HEK293T (cell line): Measurements from ENCODE around the gene CLIC4.
"Not testable (repeated sequence)": the region's sequence is repeated elsewhere in the genome, so short reads cannot be mapped to it uniquely, and the experiment has no call there.

Source experiments
- CTCF ChIA-PET: fragments of 350-600 bp; formaldehyde crosslinking; extraction: SDS; loops from one replicate; lab custom pipeline; 2021; ENCODE audit warnings: antibody characterized with exemption, inconsistent platforms; lab: Yijun Ruan, JAX
- POLR2A ChIA-PET: fragments of 350-600 bp; formaldehyde crosslinking; extraction: SDS; loops from one replicate; lab custom pipeline; 2020; ENCODE audit warnings: antibody characterized with exemption, inconsistent platforms; lab: Yijun Ruan, JAX
- DNase-seq: peaks from one replicate; pipeline ENCODE4 v3.0.0; 2012; ENCODE audit warnings: mixed read lengths; ENCODE audit errors: extremely low spot score
- ARNT ChIP-seq: fragments of 450-650 bp; IDR thresholded peaks from 2 replicates; pipeline ENCODE4 v1.6.1; 2017; ENCODE audit warnings: mild to moderate bottlenecking
- BHLHE40 ChIP-seq: fragments of 450-650 bp; IDR thresholded peaks from 2 replicates; pipeline ENCODE4 v1.6.1; 2016; ENCODE audit warnings: mild to moderate bottlenecking, moderate library complexity, borderline replicate concordance
- CTBP1 ChIP-seq: fragments of 450-650 bp; IDR thresholded peaks from 2 replicates; pipeline ENCODE4 v1.6.1; 2016; ENCODE audit warnings: borderline replicate concordance
- ELF4 ChIP-seq: fragments of 450-650 bp; IDR thresholded peaks from 2 replicates; pipeline ENCODE4 v1.6.1; 2017; ENCODE audit warnings: antibody characterized with exemption
- FOXA1 ChIP-seq: fragments of 450-650 bp; IDR thresholded peaks from 2 replicates; pipeline ENCODE4 v1.6.1; 2016; ENCODE audit warnings: mild to moderate bottlenecking
- FOXK2 ChIP-seq: fragments of 450-650 bp; IDR thresholded peaks from 2 replicates; pipeline ENCODE4 v1.6.1; 2016; ENCODE audit warnings: mild to moderate bottlenecking
- FOXM1 ChIP-seq: fragments of 450-650 bp; IDR thresholded peaks from 2 replicates; pipeline ENCODE4 v1.6.1; 2017; ENCODE audit warnings: mild to moderate bottlenecking, borderline replicate concordance
- HDGF ChIP-seq: fragments of 450-650 bp; IDR thresholded peaks from 2 replicates; pipeline ENCODE4 v1.6.1; 2017; ENCODE audit warnings: antibody characterized with exemption, borderline replicate concordance
- L3MBTL2 ChIP-seq: fragments of 450-650 bp; conservative IDR thresholded peaks from 2 replicates; pipeline ENCODE4 v1.6.1; 2016; ENCODE audit warnings: mild to moderate bottlenecking
- LEF1 ChIP-seq: fragments of 450-650 bp; IDR thresholded peaks from 2 replicates; pipeline ENCODE4 v1.6.1; 2017; ENCODE audit warnings: mild to moderate bottlenecking, borderline replicate concordance
- NFRKB ChIP-seq: fragments of 450-650 bp; IDR thresholded peaks from 2 replicates; pipeline ENCODE4 v1.6.1; 2016; ENCODE audit warnings: mild to moderate bottlenecking, moderate library complexity
- SP1 ChIP-seq: fragments of 450-650 bp; IDR thresholded peaks from 2 replicates; pipeline ENCODE4 v1.6.1; 2017
- SUZ12 ChIP-seq: fragments of 450-650 bp; IDR thresholded peaks from 2 replicates; pipeline ENCODE4 v1.6.1; 2016; ENCODE audit warnings: mild to moderate bottlenecking
- TARDBP ChIP-seq: fragments of 450-650 bp; IDR thresholded peaks from 2 replicates; pipeline ENCODE4 v1.6.1; 2016
- ZNF384 ChIP-seq: fragments of 450-650 bp; IDR thresholded peaks from 2 replicates; pipeline ENCODE4 v1.6.1; 2016
- TF ChIP-seq, protein P1 (sequence below): fragments of 450-650 bp; IDR thresholded peaks from 2 replicates; pipeline ENCODE4 v1.6.1; 2016

CLIC4 gene

DNA sequence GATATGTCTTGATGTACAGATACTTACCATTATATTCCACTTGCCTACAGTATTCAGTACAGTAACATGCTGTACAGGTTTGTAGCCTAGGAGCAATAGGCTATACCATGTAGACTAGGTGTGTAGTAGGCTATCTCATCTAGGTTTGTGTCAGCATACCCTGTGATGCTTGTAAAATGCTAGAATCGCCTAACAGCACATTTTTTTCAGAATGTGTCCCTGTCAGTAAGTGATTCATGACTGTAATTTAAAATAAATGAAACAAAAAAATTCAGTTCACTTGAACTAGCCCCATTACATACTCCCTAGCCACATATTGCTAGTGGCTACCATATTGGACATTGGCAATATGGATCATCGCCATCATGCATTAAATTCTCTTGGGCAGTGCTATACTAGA lies 51.3 kb downstream of the CLIC4 start:
- no peak for DNase-seq
- ChIA-PET CTCF (no interaction called here), POLR2A (no interaction called here)
- TF ChIP-seq, protein P1, sequence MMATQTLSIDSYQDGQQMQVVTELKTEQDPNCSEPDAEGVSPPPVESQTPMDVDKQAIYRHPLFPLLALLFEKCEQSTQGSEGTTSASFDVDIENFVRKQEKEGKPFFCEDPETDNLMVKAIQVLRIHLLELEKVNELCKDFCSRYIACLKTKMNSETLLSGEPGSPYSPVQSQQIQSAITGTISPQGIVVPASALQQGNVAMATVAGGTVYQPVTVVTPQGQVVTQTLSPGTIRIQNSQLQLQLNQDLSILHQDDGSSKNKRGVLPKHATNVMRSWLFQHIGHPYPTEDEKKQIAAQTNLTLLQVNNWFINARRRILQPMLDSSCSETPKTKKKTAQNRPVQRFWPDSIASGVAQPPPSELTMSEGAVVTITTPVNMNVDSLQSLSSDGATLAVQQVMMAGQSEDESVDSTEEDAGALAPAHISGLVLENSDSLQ = peak; percentile 52
- TF ChIP-seq SP1 = no peak

DNA sequence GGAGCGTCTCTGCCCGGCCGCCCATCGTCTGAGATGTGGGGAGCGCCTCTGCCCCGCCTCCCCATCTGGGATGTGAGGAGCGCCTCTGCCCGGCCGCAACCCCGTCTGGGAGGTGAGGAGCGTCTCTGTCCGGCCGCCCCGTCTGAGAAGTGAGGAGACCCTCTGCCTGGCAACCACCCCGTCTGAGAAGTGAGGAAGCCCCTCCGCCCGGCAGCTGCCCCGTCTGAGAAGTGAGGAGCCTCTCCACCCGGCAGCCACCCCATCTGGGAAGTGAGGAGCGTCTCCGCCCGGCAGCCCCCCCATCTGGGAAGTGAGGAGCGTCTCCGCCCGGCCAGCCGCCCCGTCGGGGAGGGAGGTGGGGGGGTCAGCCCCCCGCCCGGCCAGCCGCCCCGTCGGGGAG lies 54.0 kb downstream of the CLIC4 start:
- POLR2A ChIA-PET, DNase-seq, CTCF ChIA-PET: not testable (repeated sequence)

DNA sequence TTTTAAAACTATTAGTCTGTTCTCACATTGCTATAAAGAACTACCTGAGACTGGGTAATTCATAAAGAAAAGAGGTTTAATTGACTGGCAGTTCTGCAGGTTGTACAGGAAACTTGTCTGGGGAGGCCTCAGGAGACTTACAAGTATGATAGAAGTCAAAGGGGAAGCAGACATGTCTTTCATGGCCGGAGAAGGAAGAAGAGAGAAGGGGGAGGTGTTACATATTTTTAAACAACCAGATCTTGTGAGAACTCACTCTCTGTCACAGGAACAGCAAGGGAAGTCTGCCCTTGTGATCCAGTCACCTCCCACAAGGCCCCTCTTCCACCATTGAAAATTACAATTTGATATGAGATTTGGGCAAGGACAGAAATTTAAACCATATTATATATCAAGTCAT lies 55.9 kb downstream of the CLIC4 start:
- TF ChIP-seq ZNF384 = no peak
- no peak for TF ChIP-seq ELF4
- no peak for TF ChIP-seq FOXA1
- no peak for TF ChIP-seq L3MBTL2
- no peak for TF ChIP-seq SP1
- TF ChIP-seq, protein P1 = no peak
- no peak for TF ChIP-seq NFRKB
- no peak for TF ChIP-seq LEF1
- no peak for TF ChIP-seq FOXK2
- TF ChIP-seq CTBP1 = no peak
- no peak for TF ChIP-seq SUZ12
- no peak for TF ChIP-seq TARDBP
- TF ChIP-seq BHLHE40 = no peak
- TF ChIP-seq HDGF = no peak
- TF ChIP-seq ARNT = no peak
- no peak for TF ChIP-seq FOXM1
- POLR2A ChIA-PET = no interaction called here
- DNase-seq = no peak
- CTCF ChIA-PET = no interaction called here

DNA sequence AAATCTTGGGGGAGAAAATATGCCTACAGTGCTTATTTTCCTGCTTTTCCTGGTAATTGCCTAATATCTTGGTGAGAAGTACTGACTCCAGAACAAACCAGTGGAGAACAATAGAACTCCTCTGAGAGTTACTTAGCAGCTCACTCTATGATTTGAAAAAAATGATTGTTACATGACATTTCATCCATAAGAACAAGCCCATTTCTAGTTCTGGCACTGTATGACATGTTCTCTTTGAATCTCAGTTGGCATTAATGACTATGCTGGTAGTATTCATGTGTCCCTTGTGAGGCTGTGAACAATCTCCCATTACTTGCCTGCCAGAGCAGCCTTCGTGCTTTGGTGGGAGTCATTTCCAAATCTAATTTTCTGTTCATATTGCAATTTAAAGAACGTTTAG lies 58.0 kb downstream of the CLIC4 start:
- POLR2A ChIA-PET = interaction anchor here (1.4 kb wide), 1 partner anchor 58 kb away, joined by 3 read pairs; the partner anchor contains the start of gene CLIC4
- no peak for TF ChIP-seq CTBP1
- no peak for TF ChIP-seq SP1
- no peak for TF ChIP-seq ARNT
- no peak for TF ChIP-seq NFRKB
- no peak for TF ChIP-seq FOXA1
- TF ChIP-seq, protein P1 = no peak
- TF ChIP-seq ELF4 = no peak
- TF ChIP-seq SUZ12 = no peak
- no peak for TF ChIP-seq ZNF384
- DNase-seq = no peak
- CTCF ChIA-PET = no interaction called here

DNA sequence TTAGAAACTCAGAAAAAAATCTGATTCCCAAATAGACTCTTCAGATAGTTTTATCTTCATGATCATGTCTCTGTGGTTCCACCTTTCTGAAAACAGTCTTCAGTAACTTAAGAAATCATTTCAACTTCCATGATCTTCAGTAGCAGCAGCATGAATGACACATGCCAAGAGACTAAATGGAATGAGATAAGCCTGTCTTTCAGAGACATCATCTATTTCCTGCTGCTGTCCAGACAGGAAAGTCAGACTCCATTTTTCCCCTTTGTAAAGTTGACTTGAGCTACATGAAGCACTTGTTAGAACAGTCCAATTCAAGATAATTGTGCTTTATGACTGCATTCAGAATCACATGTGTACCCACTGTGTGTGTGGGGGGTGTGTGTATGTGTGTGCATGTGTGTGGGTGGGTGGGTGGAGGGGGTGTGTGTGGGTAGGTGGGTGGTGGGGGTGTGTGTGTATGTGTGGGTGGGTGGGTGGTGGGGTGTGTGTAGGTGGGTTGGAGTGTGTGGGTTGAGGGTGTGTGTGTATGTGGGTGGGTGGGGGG lies 58.8 kb downstream of the CLIC4 start:
- no peak for DNase-seq
- ChIA-PET CTCF (no interaction called here), POLR2A (interaction anchor here (1.4 kb wide), 1 partner anchor 59 kb away, joined by 3 read pairs; the partner anchor contains the start of gene CLIC4)
- no peak for TF ChIP-seq BHLHE40

DNA sequence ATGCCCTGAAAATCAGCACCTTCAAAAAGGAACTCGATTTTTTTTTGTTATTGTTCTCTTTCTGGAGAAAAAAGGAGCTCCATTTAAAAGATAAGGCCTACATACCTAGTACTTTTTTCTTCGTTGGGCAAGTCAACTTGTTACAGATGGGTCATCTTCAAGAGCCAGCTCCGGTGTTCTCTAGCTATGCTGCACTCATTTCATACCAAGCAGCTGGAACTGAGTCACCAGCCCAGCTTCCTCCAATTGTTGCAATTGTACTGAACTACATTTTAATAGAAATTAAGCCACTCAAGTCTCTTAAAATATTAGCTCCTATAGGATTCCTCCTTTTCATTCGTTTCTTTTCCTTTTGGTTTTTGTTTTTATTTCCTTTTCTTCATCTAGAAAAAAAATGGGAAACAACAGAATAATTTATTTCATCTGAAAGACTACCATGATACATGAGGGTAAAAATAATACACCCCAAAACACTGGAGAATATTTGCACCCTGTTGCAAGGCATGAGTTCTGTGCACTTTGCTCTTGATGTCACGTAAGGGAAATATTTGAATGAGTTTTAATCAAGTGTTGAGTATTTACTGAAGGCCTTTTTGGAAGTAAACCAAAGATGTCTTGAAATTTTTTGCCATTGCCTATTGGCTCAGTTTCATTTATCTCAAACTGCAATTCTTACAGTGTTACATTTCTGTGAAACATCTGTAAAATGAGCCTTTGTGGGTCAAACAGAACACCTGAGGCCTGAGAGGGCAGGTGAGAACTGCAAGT lies 60.5 kb downstream of the CLIC4 start:
- ChIA-PET POLR2A (no interaction called here), CTCF (no interaction called here)
- no peak for DNase-seq
- TF ChIP-seq TARDBP (no peak), FOXM1 (no peak), ZNF384 (no peak), HDGF (no peak), SUZ12 (no peak), FOXA1 (no peak), CTBP1 (no peak), SP1 (no peak), ELF4 (no peak), LEF1 (no peak), L3MBTL2 (no peak), ARNT (no peak)
- TF ChIP-seq, protein P1 = no peak

DNA sequence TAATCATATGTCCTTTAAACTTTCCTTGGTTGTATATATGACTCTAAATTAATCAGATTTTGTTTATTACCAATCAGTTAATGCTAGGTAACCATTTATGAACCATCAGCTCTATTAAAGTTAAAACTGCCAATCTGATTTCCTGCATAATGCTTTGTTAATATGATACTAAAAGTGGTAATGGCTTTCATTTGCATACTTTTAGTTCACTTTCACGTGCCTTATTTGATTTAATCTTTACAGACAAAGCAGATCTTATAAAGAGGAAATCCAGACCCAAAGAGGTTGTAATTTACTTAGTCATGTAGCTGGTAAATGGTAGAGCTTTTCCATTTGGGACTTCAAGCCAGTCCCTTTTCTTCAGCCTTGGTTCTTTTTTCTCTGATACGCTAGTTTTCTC lies 61.3 kb downstream of the CLIC4 start:
- DNase-seq = no peak
- ChIA-PET POLR2A (no interaction called here), CTCF (no interaction called here)
- TF ChIP-seq TARDBP = no peak
- TF ChIP-seq L3MBTL2 = no peak

DNA sequence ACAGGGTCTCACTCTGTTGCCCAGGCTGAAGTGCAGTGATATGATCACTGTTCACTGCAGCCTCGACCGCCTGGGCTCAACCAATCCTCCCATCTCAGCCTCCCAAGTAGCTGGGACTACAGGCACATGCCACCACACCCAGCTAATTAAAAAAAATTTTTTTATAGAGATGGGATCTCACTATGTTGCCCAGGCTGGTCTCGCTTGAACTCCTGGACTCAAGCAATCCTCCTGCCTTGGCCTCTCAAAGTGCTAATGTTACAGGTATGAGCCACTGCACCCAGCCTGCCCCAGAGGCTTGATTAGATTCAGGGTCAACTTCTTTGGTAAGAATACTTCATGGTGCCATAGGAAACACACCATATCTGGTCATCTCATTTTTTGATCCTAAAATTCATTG lies 66.2 kb downstream of the CLIC4 start:
- DNase-seq, CTCF ChIA-PET: not testable (repeated sequence)

DNA sequence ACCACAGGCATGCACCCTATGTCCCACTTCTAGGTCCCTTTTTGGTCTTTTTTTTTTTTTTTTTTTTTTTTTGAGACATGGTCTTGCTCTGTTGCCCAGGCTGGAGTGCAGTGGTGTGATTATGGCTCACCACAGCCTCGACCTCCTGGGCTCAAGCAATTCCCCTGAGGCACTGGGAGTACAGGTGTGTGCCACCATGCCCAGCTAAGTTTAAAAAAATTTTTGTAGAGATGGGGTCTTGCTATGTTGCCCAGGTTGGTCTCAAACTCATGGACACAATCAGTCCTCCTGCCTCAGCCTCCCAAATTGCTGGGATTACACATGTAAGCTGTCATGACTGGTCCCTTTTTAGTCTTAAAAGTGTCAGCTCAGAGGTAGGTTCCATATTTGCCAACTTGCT lies 75.0 kb downstream of the CLIC4 start:
- CTCF ChIA-PET, DNase-seq, POLR2A ChIA-PET: not testable (repeated sequence)

More for the DNA sequence above, 66.2 kb downstream of the CLIC4 start:
- POLR2A ChIA-PET = not testable (repeated sequence)
